ENCODE measurements around the gene SLC10A6.

DNA sequence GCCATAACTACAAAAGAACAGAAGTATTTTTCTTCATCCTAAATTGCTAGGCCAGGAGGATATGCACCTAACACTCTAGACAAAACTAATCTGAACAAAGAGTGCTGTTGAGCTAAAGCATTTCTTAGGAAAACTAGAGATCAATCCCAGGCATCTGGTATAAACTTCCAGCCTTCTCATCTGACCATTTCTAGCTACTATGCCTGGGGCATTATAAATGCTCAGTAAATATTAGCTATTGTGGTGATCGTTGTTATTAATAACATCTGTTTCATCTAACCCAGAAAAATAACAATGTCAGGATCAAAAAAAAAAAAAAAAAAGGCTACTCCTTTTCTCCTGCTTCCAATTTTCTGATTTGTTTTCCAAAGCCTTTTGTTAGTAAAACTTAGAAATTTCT, 7.7 kb upstream of the SLC10A6 start:
- TF ChIP-seq, protein P1, sequence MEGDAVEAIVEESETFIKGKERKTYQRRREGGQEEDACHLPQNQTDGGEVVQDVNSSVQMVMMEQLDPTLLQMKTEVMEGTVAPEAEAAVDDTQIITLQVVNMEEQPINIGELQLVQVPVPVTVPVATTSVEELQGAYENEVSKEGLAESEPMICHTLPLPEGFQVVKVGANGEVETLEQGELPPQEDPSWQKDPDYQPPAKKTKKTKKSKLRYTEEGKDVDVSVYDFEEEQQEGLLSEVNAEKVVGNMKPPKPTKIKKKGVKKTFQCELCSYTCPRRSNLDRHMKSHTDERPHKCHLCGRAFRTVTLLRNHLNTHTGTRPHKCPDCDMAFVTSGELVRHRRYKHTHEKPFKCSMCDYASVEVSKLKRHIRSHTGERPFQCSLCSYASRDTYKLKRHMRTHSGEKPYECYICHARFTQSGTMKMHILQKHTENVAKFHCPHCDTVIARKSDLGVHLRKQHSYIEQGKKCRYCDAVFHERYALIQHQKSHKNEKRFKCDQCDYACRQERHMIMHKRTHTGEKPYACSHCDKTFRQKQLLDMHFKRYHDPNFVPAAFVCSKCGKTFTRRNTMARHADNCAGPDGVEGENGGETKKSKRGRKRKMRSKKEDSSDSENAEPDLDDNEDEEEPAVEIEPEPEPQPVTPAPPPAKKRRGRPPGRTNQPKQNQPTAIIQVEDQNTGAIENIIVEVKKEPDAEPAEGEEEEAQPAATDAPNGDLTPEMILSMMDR (IDR thresholded peaks at IDR 0.05), result no peak
- no peak for TF ChIP-seq EZH2phosphoT487 (IDR thresholded peaks at IDR 0.05)
- TF ChIP-seq EZH2 (IDR thresholded peaks at IDR 0.05), result no peak

All from neural progenitor cell (in vitro differentiated cells).